GM19043 (cell line): Measurements from ENCODE around the gene HSPA4L.

Experiments
- ATAC-seq: cut with Tn5 transposase; IDR thresholded peaks from one replicate; pipeline ENCODE4 v1.9.1; 2021; ENCODE audit warnings: low read depth; ENCODE audit not compliant: unreplicated experiment

HSPA4L gene

DNA sequence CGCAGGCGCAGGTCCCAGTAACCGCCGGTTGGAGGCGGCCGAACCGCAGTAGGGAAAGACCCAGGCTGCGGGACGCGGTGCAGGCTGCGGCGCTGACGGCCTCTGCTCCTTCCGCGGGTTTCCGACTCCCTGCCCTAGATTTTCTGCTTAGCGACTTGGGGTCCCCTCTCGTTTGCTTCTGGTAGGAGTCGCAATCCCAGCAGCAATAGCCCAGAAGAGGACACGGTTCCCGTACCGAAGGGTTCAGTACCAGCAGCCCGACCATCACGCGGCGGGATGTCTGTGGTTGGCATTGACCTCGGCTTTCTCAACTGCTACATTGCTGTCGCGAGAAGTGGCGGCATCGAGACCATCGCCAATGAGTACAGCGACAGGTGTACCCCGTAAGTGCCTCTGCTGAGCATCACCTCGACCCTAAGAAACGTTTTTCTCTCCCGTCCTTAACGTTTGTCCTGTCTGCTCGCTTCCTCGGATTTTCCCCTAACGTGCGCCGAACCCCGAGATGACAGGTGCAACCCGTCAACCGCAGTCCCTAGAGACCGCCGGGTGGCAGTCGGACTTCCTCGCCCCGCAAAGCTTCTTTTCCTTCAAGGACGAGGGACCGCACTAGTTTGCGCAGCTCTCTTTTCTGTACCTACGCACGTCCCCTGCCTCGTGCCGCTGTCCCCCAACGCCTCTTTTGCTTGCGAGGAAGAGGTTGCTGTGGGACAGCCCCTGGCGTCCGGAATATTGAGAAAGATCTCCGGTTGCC lies at the start of gene HSPA4L:
HSPA4L (plus strand) TSS at position 48 of the 751 bp plus-strand sequence; CDS start at position 277, 229 bp downstream.
- peak; percentile 32 for ATAC-seq

DNA sequence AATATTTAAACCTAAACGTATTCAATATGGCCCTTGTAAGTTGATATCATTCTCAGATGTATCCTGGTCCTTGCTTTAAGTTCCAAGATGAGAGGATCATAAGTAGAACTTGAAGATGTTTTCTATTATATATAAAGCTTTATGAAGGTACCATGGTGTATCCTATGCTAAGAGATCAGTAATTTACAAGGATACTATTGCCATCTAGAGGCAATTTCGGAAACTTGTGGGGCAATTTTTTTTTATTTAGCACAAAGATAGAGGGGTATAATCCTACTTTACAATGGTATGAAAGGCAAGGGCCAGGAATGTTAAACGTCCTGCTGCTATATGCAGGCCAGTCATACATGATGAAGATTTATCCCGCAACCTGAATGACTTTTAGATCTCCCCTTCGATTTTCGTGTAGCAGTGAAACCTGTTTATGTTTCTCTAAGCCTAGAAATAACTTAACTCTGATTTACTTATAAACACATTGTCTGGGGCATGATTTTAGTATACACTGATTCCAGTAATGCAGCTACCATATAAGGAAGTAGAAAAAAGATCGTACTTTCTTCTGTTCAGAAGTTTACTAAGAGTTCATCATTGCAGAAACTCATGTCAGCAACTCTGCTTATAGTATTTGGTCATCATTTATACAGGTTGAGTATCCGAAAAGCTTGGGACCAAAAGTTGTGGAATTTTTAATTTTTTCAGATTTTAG lies 49.3 kb upstream of the HSPA4L start:
- peak; percentile 68 for ATAC-seq

DNA sequence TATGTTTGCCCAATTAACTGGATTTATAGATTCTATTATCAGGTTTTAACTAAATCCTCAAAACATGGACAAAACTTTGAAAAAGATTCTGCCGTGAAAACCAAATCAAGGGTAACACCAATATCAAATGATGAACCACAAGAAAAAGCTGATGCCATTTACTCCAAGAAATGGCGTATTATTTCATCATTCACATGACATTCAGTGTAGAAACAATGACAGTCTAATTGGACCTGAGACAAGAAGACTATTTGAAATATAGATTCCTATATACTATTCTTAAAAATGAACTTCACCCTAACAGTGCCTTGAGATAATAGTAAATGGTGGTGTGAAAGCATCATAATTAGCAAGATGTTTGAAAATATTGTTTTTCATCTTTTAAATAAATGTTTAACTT lies 47.1 kb upstream of the HSPA4L start:
- ATAC-seq: no peak

DNA sequence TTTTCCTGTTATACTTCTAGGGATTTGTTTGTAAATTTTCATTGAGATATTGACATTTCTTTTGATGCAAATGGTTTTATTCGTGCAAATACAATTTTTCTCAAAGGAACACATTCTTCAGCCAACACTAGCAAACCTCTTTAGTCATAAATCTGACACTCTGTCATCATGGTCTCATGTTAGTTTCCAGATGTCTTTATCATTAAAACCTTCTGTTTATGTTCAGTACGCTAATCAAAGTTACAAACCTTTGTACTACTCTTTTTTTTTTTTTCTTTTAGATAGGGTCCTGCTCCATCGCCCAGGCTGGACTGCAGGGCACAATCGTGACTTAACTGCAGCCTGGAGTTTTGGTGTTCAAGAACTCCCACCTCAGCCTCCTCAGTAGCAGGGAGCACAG lies 44.8 kb upstream of the HSPA4L start:
- no peak for ATAC-seq

DNA sequence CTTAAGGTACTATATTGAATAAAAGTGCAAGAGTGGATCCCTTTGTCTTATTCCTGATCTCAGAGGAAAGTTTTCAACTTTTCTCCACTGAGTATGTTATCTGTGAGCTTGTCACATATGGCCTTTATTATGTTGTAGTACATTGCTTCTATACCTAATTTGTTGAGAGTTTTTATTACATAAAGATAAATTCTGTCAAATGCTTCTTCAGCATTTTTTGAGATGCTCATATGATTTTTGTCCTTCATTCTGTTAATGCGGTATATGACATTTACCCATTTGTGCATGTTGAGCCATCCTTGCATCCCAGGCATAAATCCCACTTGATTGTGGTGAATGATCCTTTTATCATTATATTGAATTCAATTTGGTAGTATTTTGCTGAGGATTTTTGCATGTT lies 40.9 kb upstream of the HSPA4L start:
- no peak for ATAC-seq

DNA sequence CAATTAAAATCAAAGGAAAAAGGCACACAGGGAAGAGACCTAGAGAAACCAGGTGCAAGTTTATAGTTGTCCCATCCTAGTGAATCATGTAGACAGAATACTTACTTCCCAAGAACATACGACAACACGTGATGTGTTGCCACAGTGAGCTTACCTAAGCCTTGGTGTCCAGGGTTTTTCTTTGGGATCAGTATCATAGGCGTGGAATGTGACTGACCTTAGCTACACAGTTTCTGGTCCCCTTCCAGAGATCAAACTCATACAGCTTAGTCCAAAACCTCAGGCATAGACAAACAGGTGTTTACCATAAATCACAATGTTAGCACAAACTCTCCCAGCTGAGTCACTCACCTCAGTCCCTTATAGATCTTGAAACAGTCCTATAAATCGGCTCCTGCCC lies 34.2 kb upstream of the HSPA4L start:
- ATAC-seq: no peak

DNA sequence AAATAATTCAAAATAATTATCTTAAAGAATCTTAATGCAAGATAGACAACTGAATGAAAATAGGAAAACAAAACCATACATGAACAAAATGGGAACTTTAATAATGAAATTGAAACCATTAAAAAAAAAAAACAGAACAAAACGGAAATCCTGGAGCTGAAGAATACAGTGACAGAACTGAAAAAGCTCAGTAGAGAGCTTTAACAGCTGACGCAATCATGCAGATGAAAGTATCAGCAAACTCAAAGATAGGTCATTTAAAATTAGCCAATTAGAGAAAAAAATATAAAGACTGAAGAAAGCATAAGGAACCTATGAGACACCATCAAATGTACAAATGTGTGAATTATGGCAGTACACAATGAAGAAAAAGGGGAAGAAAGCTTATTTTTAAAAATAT lies 33.2 kb upstream of the HSPA4L start:
- no peak for ATAC-seq

DNA sequence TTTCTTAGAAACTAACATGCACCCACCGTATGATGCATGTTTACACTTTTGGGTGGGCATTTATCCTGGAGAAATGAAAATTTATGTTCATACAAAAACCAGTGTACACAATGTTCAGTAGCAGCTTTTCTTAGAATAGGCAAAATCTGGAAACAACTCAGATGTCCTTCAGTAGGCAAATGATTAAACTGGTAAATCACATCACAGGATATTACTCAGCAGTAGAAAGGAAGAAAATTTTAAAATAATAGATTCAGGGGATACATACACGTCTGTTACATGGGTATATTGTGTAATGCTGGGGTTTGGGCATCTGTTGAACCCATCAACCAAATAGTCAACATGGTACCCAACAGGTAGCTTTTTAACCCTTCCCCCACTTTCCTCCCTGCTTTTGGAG lies 25.2 kb upstream of the HSPA4L start:
- no peak for ATAC-seq

DNA sequence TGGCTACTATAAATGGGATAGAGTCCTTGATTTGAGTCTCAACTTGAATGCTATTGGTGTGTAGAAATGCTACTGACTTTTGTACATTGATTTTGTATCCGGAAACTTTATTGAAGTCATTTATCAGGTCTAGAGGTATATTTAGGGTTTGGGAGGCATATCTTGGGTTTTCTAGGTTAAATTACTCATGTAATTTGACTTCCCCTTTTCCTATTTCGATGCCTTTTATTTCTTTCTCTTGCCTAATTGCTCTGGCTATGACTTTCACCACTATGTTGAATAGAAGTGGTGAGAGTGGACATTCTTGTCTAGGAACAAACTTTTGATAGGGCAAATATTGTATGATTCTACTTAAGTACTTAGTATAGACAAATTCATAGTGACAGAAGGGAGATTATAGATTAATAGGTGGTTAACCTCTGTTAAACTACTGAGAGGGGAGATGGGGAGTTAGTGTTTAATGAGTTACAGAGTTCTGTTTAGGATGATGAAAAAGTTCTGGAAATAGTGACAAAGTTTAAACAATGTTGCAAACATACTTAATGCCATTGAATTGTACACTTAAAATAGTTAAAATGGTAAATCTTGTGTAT lies 22.8 kb upstream of the HSPA4L start:
- peak; percentile 73 for ATAC-seq

DNA sequence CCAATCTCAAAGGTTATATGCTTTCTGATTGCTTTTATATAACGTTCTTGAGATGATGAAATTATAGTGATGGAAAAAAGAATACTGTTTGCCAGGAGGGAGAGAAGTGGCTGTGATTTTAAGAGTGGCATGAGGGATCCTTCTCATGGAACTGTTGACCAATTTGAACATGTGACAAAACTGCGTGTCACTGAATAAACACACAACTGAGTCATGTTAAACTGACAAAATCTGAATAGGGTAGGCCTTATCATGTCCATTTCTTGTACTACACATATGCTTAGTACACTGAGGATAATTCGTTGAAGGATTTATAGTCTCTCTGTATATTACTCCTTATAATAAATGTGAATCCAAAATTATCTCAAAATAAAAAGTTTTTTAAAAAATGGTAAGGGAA lies 22.2 kb upstream of the HSPA4L start:
- peak; percentile 3 for ATAC-seq

DNA sequence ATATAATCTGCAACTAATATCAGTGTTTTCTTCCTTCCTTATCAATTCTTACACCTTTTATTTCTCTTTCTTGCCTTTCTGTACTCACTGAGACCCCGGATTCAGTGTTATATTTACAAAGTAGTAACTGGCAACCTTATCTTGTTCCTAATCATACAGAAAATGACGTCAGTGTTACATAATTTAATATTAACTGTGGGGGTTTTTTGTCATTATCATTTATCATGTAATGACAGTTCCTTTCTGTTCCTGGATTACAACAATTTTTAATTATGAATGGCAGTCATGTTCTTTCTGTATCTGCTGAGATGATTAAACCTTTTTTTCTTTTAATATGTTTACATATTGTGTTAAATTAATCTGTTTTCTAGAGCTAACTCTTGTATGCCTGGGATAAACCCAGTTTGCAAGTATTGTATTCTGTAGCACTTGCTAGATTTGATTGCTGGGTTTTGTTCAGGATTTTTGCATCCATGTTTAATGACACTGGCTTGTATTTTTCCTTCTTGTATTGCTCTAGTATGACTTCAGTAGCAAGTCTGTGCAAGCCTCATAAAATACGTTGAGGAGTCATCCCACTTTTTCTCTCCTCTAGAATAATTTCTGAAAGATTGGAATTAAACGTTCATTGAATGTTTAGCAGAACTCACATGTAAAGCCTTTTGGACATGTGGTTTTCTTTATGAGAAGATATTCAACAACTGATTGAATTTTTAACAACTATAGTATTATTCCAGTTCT lies 10.4 kb upstream of the HSPA4L start:
- no peak for ATAC-seq

DNA sequence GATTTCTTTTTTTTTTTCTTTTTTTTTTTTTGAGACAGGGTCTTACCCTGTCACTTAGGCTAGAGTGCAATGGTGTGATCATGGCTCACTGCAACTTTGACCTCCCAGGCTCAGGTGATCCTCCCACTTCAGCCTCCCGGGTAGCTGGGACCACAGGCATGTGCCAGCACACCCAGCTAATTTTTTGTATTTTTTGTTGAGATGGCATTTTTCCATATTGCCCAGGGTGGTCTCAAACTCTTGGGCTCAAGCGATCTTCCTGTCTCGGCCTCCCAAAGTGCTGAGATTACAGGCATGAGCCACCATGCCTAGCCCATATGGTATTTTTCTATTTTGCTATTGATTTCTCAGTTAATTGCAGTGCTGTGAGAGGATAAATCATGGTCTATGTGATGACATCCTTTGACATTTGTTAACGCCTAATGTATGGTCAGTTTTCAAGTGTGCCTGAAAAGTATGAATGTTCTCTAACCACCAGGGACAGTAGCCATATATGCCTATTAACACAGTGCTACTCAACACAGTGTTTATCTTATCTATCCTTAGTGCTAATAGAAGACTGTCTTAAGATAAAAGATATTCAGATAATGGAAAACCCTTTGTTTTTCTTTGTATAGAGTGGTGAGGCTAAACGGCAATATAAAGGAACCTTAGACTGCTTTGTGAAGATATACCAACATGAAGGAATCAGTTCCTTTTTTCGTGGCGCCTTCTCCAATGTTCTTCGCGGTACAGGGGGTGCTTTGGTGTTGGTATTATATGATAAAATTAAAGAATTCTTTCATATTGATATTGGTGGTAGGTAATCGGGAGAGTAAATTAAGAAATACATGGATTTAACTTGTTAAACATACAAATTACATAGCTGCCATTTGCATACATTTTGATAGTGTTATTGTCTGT lies 9.1 kb upstream of the HSPA4L start:
- ATAC-seq: no peak

DNA sequence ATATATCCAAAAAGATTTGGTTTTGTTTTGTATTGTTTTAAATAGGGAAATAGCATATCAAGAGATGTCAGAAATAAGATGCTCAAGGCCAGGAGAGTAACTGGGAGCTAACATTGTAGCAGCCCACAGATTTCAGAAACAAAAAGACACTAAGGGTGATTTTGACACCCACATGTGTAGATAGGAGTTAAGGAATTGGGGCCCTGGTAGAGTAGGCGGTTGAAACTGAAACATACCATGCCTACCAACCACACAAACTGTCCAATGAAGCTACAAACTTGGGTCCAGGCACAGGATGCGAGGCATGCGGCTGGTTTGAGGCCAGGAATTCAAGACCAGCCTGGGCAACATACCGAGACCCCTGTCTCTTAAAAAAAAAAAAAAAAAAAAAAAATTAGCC lies 6.3 kb upstream of the HSPA4L start:
- ATAC-seq: no peak

DNA sequence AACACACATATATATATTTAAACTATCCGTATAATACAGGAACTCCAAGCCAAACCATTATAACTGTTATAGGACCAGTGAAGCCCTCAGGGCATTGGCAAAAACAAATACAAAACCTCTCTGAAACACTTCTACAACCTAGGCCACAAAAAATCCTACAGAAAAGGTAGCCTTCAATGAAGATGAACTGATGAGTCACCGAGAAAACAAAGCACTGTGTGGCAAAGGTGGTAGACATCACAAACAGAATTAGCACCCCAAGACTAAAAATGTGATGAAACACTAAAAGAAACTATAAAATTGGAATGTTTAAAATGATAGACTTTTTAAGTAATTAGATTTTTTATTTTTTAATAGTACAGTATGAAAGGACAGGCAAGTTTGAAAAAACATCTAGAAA lies 5.5 kb upstream of the HSPA4L start:
- ATAC-seq: no peak

DNA sequence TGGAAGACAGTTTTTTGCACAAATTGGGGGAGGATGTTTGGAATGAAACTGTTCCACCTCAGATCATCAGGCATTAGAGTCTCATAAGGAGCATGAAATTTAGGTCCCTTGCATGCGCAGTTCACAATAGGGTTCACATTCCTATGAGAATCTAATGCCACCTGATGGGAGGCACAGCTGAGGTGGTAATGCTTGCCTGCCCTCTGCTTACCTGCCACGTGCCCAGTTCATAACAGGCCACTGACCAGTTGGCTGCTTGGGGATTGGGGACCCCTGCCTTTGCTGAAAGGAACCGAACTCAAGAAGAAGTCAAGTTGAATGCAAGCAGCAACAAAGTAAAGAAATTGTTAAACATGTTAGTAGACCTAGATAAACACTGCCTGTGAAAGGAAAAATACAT lies 4.6 kb upstream of the HSPA4L start:
- ATAC-seq: no peak

DNA sequence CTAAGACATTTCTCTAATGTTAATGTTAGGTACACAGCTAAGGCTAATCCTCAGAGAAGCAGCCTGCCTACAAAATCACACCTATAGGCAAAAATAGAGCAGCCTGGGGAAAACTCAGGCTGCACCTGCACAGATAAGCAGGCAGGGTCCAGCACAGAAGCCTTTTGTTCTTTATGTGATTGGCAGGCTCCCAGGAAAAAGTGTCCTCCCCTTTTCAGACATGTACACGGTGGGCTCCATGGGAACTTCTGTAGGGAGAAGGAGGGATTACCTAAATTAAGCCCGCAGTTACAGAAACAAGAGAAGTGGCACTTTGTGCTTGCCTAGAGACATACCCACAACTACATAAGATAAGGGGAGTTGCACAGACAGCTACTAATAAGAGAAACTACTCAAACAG lies 4.0 kb upstream of the HSPA4L start:
- no peak for ATAC-seq

DNA sequence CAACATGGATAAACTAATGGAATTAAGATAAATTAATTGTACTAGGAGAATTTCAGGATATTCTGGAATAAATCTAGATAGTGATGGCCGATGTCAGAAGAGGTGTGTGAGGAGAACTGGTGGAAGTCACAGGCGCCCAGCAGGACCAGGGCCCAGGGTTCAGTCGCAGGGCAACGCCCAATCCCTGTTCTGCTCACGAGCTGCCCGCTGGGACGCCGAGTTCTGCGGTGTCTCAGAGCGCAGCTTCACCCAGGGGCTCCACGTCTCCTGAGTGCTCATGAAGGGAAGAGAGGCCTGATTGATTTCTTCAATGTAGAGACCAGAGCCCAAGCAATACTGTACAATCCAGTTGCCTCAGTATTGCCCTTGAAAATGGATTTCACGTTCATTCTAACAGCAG lies 1.5 kb upstream of the HSPA4L start:
- ATAC-seq: no peak

DNA sequence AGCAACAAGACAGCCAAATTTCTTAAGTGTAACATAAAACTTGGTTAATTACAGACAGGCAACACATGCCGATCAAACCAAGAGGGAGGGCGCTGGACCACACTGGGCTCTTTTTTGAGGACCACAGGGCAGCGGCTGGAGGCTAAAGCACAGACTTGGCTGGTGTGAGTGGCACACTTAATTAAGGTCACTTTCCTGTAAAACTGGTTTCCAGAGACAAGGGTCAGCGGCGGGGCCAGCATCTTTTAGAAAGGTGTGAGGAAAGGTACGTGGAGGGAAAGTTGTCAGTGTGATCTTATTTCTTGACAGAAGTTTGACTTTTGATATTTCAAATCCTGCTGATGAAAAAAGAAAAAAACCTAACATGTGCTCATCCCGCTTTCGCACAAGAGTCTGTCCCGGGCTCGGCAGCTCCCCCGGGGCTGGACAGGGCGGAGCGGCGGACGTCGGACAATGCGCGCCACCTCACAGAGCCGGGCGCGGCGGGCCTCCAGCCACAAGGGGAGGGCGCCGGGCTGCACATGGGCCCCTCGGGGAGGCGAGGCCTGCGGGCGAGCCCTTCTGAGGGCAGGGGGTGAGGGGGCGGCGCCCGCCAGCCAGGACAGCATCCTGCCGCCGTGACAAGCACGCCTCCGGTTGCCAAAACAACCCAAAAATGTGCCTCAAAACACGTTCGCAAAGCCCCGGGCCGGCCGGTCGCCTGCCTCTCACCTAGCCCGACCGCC lies 660 bp upstream of the HSPA4L start:
- ATAC-seq: peak; percentile 32

DNA sequence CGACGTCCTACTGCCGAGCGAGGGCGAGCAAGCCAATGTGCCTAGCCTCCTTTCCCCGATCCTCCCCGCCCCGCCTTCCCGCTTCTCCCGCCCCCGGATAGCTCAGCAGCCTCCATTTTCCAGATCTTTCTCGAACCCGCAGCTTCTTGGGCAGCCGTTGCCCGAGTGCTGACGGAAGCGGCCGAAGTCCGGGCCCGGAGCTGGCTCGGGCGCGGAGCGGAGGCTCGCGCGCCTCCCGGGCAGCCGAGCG lies 172 bp upstream of the HSPA4L start:
- peak; percentile 62 for ATAC-seq
